Vagina (tissue), 2 donors: Measurements from ENCODE around the gene ADAR. TPM values are rescaled to one million over a fixed set of nuclear protein-coding genes. Genes with fewer than 3 reads are reported as not detected.

Experiments
- DNase-seq, 2 donors: peaks; one replicate each; pipeline ENCODE4 v3.0.0-alpha.2; 2017; ENCODE audit errors: extremely low spot score in 2 of 2
- H3K27ac ChIP-seq: fragments of 200-600 bp; sonication (generic); one replicate; pipeline ENCODE4 v1.5.1; 2019
- H3K27me3 ChIP-seq: fragments of 200-600 bp; sonication (generic); one replicate; pipeline ENCODE4 v1.5.1; 2019
- H3K36me3 ChIP-seq, 2 donors: fragments of 200-600 bp; sonication (generic); one replicate each; pipeline ENCODE4 v1.5.1; 2017 to 2019
- H3K4me1 ChIP-seq: fragments of 200-600 bp; sonication (generic); one replicate; pipeline ENCODE4 v1.5.1; 2019
- H3K4me3 ChIP-seq, 2 donors: fragments of 200-600 bp; sonication (generic); 1 replicate in 1 of 2; 2 replicates in 1 of 2; pipeline ENCODE4 v1.5.1; 2016 to 2019
- H3K9me3 ChIP-seq: fragments of 200-600 bp; sonication (generic); one replicate; pipeline ENCODE4 v1.5.1; 2019
- CTCF ChIP-seq, 3 experiments: fragments of 450-650 bp in 2 of 3; fragments of 200-600 bp in 1 of 3; sonication (generic) in 1 of 3; IDR thresholded peaks; one replicate each; pipeline ENCODE4 v1.5.1; 2017 to 2019; ENCODE audit warnings: antibody characterized with exemption in 3 of 3, mild to moderate bottlenecking in 2 of 3, moderate library complexity in 2 of 3
- POLR2A ChIP-seq, 2 donors: fragments of 450-650 bp; IDR thresholded peaks; one replicate each; pipeline ENCODE4 v1.6.1; 2017; ENCODE audit warnings: antibody characterized with exemption in 2 of 2, mild to moderate bottlenecking in 2 of 2, moderate library complexity in 2 of 2
- POLR2AphosphoS5 ChIP-seq, 2 donors: sonication (generic); formaldehyde crosslinking; IDR thresholded peaks; one replicate each; pipeline ENCODE4 v1.9.0; 2017; ENCODE audit warnings: antibody characterized with exemption in 2 of 2, mild to moderate bottlenecking in 2 of 2, low read depth in 1 of 2; ENCODE audit not compliant: insufficient read depth in 1 of 2
- intact Hi-C: fragments of 100-400 bp; cut with DNase I; formaldehyde crosslinking; loops from one replicate; pipeline ENCODE4 v1.15.1; 2023
- total RNA-seq: library from RNA; depleted of rRNA; stranded (reverse); fragments of >200 nt; gene quantifications from one replicate; pipeline ENCODE4 v1.2.3, GENCODE V29; 2016

Gene ADAR
- total RNA-seq, 1 donor from 2014 or later = 92.1 TPM

GRCh38 chr1:154578058-154578418 is 29.9 kb downstream of the ADAR start:
- H3K27me3 ChIP-seq = no peaks in the 10 kb centered on the region
- H3K4me3 ChIP-seq = no peak overlapping the region
- TF ChIP-seq CTCF (IDR thresholded peaks at IDR 0.05) (no peak), POLR2A (IDR thresholded peaks at IDR 0.05) (no peak), POLR2AphosphoS5 (IDR thresholded peaks at IDR 0.05; ENCODE audit: insufficient read depth in 1 of 2, low read depth in 1 of 2) (no peak)
- intact Hi-C loops = no loop called here
- H3K4me1 ChIP-seq = peaks cover 8% of the 10 kb centered on the region
- no peaks in the 10 kb centered on the region for H3K9me3 ChIP-seq
- H3K27ac ChIP-seq = peak overlapping the region; percentile 2
- no peak for DNase-seq
- H3K36me3 ChIP-seq = peaks cover 0 to 39% of the 10 kb centered on the region in 2 donors

GRCh38 chr1:154577346-154578057 is 30.5 kb downstream of the ADAR start:
- TF ChIP-seq POLR2A (IDR thresholded peaks at IDR 0.05) = no peak
- no peak for TF ChIP-seq CTCF (IDR thresholded peaks at IDR 0.05)
- no peak for TF ChIP-seq POLR2AphosphoS5 (IDR thresholded peaks at IDR 0.05; ENCODE audit: insufficient read depth in 1 of 2, low read depth in 1 of 2)
- intact Hi-C loops = no loop called here

GRCh38 chr1:154575951-154576566 is 31.9 kb downstream of the ADAR start:
- intact Hi-C loops = no loop called here
- peaks cover 8% of the 10 kb centered on the region for H3K4me1 ChIP-seq
- no peak overlapping the region for H3K27ac ChIP-seq
- peaks cover 0 to 20% of the 10 kb centered on the region in 2 donors for H3K36me3 ChIP-seq
- no peak for TF ChIP-seq CTCF (IDR thresholded peaks at IDR 0.05)
- TF ChIP-seq POLR2A (IDR thresholded peaks at IDR 0.05) = no peak
- TF ChIP-seq POLR2AphosphoS5 (IDR thresholded peaks at IDR 0.05; ENCODE audit: insufficient read depth in 1 of 2, low read depth in 1 of 2) = no peak
- DNase-seq = no peak
- H3K4me3 ChIP-seq = no peak overlapping the region
- no peaks in the 10 kb centered on the region for H3K9me3 ChIP-seq
- no peaks in the 10 kb centered on the region for H3K27me3 ChIP-seq

More at GRCh38 chr1:154577346-154578057, 30.5 kb downstream of the ADAR start:
- H3K27me3 ChIP-seq = no peaks in the 10 kb centered on the region
- DNase-seq = no peak
- H3K4me3 ChIP-seq = no peak overlapping the region
- no peaks in the 10 kb centered on the region for H3K9me3 ChIP-seq
- H3K27ac ChIP-seq = peak overlapping the region; percentile 2
- peaks cover 0 to 34% of the 10 kb centered on the region in 2 donors for H3K36me3 ChIP-seq
- H3K4me1 ChIP-seq = peaks cover 8% of the 10 kb centered on the region

- Histone ChIP-seq H3K27me3 (no peaks in the 10 kb centered on the region), H3K36me3 (peaks cover 0 to 12% of the 10 kb centered on the region in 2 donors), H3K4me3 (no peak overlapping the region), H3K27ac (no peak overlapping the region), H3K9me3 (no peaks in the 10 kb centered on the region), H3K4me1 (peaks cover 8% of the 10 kb centered on the region)
- TF ChIP-seq POLR2A (IDR thresholded peaks at IDR 0.05) = no peak
- TF ChIP-seq CTCF (IDR thresholded peaks at IDR 0.05) = no peak
- TF ChIP-seq POLR2AphosphoS5 (IDR thresholded peaks at IDR 0.05; ENCODE audit: insufficient read depth in 1 of 2, low read depth in 1 of 2) = no peak
- intact Hi-C loops = no loop called here
- DNase-seq = no peak
These were observed 32.6 kb downstream of the ADAR start for GRCh38 chr1:154575147-154575927.
